GM21390 (cell line): ENCODE measurements around the gene SEZ6.

Experiments used
- ATAC-seq: cut with Tn5 transposase; IDR thresholded peaks from one replicate; pipeline ENCODE4 v1.9.1; 2021; ENCODE audit not compliant: unreplicated experiment

SEZ6 gene

DNA sequence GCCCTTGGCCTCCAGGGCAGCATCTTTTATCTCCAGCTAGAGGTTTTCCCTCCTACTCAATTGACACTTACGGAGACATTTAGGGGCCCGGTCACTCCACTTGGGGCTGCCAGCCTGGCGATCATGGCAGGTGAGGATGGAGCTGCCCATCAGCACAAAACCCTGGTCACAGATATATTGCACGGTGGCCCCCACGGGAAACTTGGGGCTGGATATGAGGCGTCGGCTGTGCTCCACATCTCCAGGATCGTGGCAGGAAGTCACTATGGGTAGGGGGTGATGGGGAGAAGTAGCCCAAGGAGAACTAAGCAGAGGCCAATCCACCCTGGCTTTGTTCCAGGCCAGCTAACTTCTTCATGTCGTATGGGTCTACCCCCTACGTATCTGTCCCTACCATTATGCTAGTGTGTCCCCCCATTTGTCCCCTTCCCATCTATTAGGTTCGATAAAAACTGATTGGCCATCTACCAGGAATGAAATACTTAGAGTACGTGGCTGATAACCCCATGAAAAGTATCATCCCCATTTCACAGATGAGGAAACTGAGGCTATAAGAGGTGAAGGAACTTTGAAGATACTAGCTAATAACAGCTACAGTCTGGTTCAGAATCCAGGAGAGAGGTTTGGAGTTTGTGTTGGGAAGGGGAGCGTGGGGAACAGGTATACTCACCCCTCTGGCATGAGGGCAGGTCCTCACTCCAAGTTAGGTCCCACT, 48.4 kb downstream of the SEZ6 start:
- no peak for ATAC-seq

- ATAC-seq: no peak
Measured at GRCh38 chr17:28956861-28957260, 49.0 kb downstream of the SEZ6 start.

GRCh38 chr17:28956112-28956511, 49.7 kb downstream of the SEZ6 start:
- no peak for ATAC-seq

GRCh38 chr17:28955408-28955807, 50.4 kb downstream of the SEZ6 start:
- ATAC-seq: no peak

DNA sequence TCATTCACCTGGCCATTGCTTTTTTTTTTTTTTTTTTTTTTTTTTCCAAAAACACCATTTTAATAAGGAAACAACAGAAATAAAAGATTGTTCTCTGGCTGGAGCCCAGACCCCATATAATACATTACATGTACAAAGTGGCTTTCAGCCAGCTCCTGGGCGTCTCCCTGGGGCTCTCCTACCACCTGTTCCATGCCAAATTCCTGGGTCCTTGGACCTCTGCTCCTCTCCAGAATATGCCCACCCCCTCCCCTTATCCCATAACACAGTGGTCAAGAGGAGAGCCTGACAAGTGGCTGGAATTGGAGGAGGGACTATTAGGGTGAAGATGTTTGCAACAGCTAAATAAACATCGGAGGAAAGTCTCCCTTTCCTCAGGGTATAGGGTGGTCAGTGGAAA, 50.9 kb downstream of the SEZ6 start:
- ATAC-seq: no peak

DNA sequence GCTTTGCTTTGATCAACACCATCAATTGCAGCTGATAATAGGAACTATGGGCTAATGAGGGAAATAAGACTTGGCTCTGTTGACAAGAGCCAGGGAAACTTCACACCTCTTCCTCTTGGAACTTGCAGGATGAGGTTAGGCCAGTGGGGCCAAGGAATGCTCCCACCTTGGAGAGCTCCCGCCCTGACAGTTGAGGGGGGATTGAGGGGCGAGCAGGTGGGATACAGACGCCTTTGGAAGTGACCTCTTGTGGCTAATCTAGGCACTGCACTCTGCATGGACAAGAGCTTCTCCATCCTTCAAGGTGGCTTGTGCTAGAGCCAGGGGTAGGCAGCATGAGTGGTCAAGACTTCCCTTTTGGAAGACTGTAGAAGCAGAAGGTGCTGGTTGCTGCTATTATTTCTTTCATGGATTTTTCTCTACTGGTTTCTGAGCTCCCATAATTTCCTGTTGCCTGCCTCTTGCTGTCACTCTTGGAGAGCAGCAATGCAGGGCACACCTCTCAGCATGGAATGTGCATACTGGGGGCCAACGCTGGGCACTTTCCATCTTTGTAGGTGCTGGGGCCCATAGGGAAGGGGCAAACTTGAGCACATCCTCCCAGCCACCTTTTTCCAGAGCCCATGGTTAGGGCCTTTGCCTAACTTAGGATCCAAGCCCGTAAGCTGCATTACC, 52.3 kb downstream of the SEZ6 start:
- ATAC-seq: no peak

DNA sequence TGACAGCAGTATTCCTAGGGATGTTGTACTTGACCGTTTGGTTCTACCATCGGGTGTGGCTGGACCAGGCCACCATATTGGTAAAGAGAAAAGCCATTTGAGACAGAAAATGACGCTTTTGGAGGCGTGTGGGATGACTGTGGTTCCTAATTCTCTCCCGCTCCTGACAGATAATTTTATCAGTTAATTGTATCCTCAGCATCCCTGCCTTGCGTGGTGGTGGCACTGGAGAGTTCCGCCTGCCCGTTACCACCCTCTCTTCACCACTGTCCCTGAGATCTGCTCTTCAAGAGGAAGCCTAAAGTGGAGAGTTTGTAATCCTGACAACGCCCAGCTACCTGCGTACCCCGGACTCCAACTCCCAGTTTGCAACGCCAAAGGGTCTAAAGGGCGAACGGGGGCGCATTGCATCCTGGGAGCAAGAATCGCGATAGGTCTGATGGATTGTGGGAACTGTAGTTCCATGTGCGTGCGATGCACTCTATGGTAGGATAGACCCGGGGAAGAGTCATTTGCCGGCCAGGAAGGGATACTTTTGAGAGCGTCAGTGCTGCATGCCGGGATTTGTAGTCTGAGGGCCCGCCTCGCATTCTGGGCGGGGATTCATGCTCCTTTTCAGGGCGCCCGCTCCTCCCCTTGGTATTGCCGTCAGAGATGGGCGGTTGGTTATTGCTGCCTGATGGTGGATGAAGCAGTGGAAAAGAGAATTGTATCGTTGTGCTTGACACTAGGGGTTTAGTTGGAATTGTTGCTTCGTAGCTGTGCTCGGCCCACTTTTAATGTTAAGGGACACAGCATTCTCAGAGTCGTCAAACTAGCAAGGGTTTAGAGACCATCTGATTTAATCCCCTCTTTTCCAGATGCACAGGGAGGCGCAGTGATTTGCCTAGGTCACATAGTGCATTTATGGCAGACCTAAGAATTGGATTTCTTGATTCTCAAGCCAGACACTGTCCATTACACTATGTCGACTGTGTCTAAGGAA, 53.5 kb downstream of the SEZ6 start:
- peak; percentile 59 for ATAC-seq

- ATAC-seq: peak; percentile 49
Measured at GRCh38 chr17:28951428-28951990, 54.3 kb downstream of the SEZ6 start, which contains the start of gene PHF12. Gene PHF12 (minus strand): TSS chr17:28951518. CDS start chr17:28950960, 558 bp downstream.

DNA sequence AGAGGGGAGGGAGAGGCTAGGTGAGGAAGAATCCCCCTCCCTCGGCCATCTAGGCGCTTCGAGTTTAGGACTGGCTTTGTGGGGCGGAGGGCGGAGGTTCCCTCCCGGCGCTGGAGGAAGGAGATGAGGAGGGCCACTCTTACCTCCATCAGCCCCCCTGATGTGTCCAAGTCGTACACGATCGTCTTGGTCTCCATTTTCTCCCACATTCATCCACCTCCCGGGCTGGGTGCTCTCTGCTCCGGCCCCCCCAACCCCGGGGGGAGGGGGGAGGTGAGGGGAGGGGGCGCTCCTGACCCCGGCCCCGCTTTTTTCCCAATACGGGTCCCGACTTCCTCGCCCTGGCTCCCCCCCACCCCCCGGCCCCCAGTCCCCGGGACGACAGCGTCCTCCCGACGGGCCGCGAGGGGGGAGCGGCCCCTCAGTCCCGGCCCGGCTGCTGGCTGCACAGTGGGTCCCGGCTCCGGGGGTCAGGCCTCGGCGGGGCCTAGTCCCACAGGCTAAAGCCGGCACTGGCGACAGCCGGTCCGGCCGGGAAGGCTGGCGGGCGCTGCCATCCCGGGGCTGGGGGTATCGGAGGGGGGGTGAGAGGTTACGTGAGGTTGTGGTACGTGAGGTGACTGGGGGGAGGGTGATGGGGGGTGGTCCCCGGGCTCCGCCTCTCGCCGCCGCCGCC, 54.9 kb downstream of the SEZ6 start:
- no peak for ATAC-seq

GRCh38 chr17:28950017-28950751, 55.6 kb downstream of the SEZ6 start:
- no peak for ATAC-seq

GRCh38 chr17:28949185-28950016, 56.4 kb downstream of the SEZ6 start:
- no peak for ATAC-seq

- no peak for ATAC-seq
Measured at GRCh38 chr17:28948873-28949184, 57.0 kb downstream of the SEZ6 start.

- no peak for ATAC-seq
Measured at GRCh38 chr17:28948342-28948741, 57.5 kb downstream of the SEZ6 start.

- no peak for ATAC-seq
Measured at GRCh38 chr17:28947639-28948038, 58.2 kb downstream of the SEZ6 start.

- ATAC-seq: no peak
Measured at GRCh38 chr17:28946239-28946638, 59.6 kb downstream of the SEZ6 start.

DNA sequence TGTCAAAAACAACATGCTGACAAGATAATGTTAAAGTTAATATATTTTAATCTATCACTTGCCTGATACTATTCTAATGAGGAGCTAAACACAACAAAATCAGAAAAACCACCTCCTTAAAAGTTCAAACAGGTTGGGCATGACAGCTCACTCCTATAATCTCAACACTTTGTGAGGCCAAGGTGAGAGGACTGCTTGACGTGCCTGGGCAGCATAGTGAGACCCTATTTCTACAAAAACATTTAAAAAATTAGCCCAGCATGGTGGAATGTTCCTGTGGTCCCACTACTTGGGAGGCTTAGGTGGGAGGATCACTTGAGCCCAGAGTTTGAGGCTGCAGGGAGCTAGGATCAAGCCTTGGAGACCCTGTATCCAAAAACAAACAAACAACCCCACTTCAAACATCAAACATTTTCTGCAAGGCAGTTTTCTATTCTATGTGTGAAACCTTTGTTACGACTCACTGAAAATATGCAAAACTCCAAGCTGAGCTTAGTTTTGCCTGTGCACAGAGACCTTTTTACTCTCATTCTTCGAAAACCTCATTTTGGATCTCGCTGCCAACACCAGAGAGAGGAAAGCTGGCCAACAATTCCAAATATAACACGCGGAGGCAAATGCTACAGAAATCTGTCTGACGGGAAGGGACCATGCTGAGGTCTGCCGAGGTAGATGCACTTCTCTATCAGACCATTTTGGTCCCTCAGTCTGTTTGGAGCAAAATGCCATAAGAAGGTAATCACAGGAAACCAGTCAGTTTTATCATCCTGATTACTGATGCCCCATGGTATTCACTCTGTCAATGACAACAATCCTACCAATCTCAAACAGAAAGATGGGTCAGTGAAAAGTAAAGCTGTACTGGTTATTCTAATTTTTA, 60.7 kb downstream of the SEZ6 start:
- no peak for ATAC-seq

- ATAC-seq: no peak
Measured at GRCh38 chr17:28944343-28944742, 61.5 kb downstream of the SEZ6 start.

- ATAC-seq: no peak
Measured at GRCh38 chr17:28942925-28943324, 62.9 kb downstream of the SEZ6 start.
